Measurements from ENCODE around the gene NUDT8.
"Not testable (repeated sequence)": the region's sequence is repeated elsewhere in the genome, so short reads cannot be mapped to it uniquely, and the experiment has no call there.

NUDT8 gene

GRCh38 chr11:67620621-67621020 lies 9.1 kb downstream of the NUDT8 start:
- peak overlapping the region; percentile 91 for H3K9ac ChIP-seq (ENCODE audit: low read depth, low read length, poor library complexity, severe bottlenecking)
- H3K4me3 ChIP-seq (ENCODE audit: low read length, poor library complexity, severe bottlenecking), result peak overlapping the region; percentile 76
- H3K4me2 ChIP-seq (ENCODE audit: low read depth, low read length, poor library complexity, severe bottlenecking), result peak overlapping the region; percentile 60
- not testable (repeated sequence) for H3K9me2 ChIP-seq (replicated peaks; ENCODE audit: low read depth, low read length); H3F3A ChIP-seq (ENCODE audit: low read depth); H2AFZ ChIP-seq (ENCODE audit: low read length); H3K36me3 ChIP-seq (ENCODE audit: insufficient read depth, low read length); H3K9me3 ChIP-seq (ENCODE audit: insufficient read depth, low read depth, low read length); H4K20me1 ChIP-seq (ENCODE audit: insufficient read depth, low read length, poor library complexity, severe bottlenecking); H3K4me1 ChIP-seq (ENCODE audit: insufficient read depth, low read length, poor library complexity, severe bottlenecking); H3K27me3 ChIP-seq (ENCODE audit: insufficient read depth, low read length, poor library complexity, severe bottlenecking)
- H3K79me2 ChIP-seq (ENCODE audit: insufficient read depth, low read length), result peaks cover 34% of the 10 kb centered on the region

GRCh38 chr11:67619683-67620618 lies 9.8 kb downstream of the NUDT8 start:
- H3K27me3 ChIP-seq (ENCODE audit: insufficient read depth, low read length, poor library complexity, severe bottlenecking); H4K20me1 ChIP-seq (ENCODE audit: insufficient read depth, low read length, poor library complexity, severe bottlenecking); H2AFZ ChIP-seq (ENCODE audit: low read length); H3K9me3 ChIP-seq (ENCODE audit: insufficient read depth, low read depth, low read length); H3K9me2 ChIP-seq (replicated peaks; ENCODE audit: low read depth, low read length); H3K36me3 ChIP-seq (ENCODE audit: insufficient read depth, low read length); H3K4me1 ChIP-seq (ENCODE audit: insufficient read depth, low read length, poor library complexity, severe bottlenecking); H3F3A ChIP-seq (ENCODE audit: low read depth): not testable (repeated sequence)
- H3K4me2 ChIP-seq (ENCODE audit: low read depth, low read length, poor library complexity, severe bottlenecking), result peak overlapping the region; percentile 60
- H3K79me2 ChIP-seq (ENCODE audit: insufficient read depth, low read length), result peaks cover 31% of the 10 kb centered on the region
- peak overlapping the region; percentile 76 for H3K4me3 ChIP-seq (ENCODE audit: low read length, poor library complexity, severe bottlenecking)
- peak overlapping the region; percentile 91 for H3K9ac ChIP-seq (ENCODE audit: low read depth, low read length, poor library complexity, severe bottlenecking)

- not testable (repeated sequence) for H3F3A ChIP-seq (ENCODE audit: low read depth); H3K4me2 ChIP-seq (ENCODE audit: low read depth, low read length, poor library complexity, severe bottlenecking); H4K20me1 ChIP-seq (ENCODE audit: insufficient read depth, low read length, poor library complexity, severe bottlenecking); H3K36me3 ChIP-seq (ENCODE audit: insufficient read depth, low read length); H3K9me3 ChIP-seq (ENCODE audit: insufficient read depth, low read depth, low read length); H3K4me3 ChIP-seq (ENCODE audit: low read length, poor library complexity, severe bottlenecking); H3K9ac ChIP-seq (ENCODE audit: low read depth, low read length, poor library complexity, severe bottlenecking); H3K27me3 ChIP-seq (ENCODE audit: insufficient read depth, low read length, poor library complexity, severe bottlenecking); H2AFZ ChIP-seq (ENCODE audit: low read length); H3K9me2 ChIP-seq (replicated peaks; ENCODE audit: low read depth, low read length)
- Histone ChIP-seq H3K4me1 (ENCODE audit: insufficient read depth, low read length, poor library complexity, severe bottlenecking) (peaks cover 11% of the 10 kb centered on the region), H3K79me2 (ENCODE audit: insufficient read depth, low read length) (peaks cover 26% of the 10 kb centered on the region)
Observed at GRCh38 chr11:67618901-67619659, 10.7 kb downstream of the NUDT8 start.

- Histone ChIP-seq H3K36me3 (ENCODE audit: insufficient read depth, low read length) (peaks cover under 1% of the 10 kb centered on the region; the same call in 1 of the 2 replicates), H3K4me1 (ENCODE audit: insufficient read depth, low read length, poor library complexity, severe bottlenecking) (peaks cover 16% of the 10 kb centered on the region), H3K9me3 (ENCODE audit: insufficient read depth, low read depth, low read length) (no peaks in the 10 kb centered on the region), H2AFZ (ENCODE audit: low read length) (no peak overlapping the region), H3K79me2 (ENCODE audit: insufficient read depth, low read length) (peaks cover 20% of the 10 kb centered on the region), H3F3A (ENCODE audit: low read depth) (no peaks in the 10 kb centered on the region), H3K9ac (ENCODE audit: low read depth, low read length, poor library complexity, severe bottlenecking) (no peak overlapping the region), H3K9me2 (replicated peaks; ENCODE audit: low read depth, low read length) (no peaks in the 10 kb centered on the region), H3K4me3 (ENCODE audit: low read length, poor library complexity, severe bottlenecking) (no peak overlapping the region), H3K4me2 (ENCODE audit: low read depth, low read length, poor library complexity, severe bottlenecking) (no peak overlapping the region), H4K20me1 (ENCODE audit: insufficient read depth, low read length, poor library complexity, severe bottlenecking) (peaks cover 5% of the 10 kb centered on the region), H3K27me3 (ENCODE audit: insufficient read depth, low read length, poor library complexity, severe bottlenecking) (no peaks in the 10 kb centered on the region)
- TF ChIP-seq CTCF (conservative IDR thresholded peaks at IDR 0.05; ENCODE audit: low read length), result no peak
- TF ChIP-seq EZH2phosphoT487 (IDR thresholded peaks at IDR 0.05; ENCODE audit: borderline replicate concordance), result no peak
Observed at GRCh38 chr11:67617243-67617953, 12.3 kb downstream of the NUDT8 start.
